ENCODE measurements around the gene CD2BP2.

DNA sequence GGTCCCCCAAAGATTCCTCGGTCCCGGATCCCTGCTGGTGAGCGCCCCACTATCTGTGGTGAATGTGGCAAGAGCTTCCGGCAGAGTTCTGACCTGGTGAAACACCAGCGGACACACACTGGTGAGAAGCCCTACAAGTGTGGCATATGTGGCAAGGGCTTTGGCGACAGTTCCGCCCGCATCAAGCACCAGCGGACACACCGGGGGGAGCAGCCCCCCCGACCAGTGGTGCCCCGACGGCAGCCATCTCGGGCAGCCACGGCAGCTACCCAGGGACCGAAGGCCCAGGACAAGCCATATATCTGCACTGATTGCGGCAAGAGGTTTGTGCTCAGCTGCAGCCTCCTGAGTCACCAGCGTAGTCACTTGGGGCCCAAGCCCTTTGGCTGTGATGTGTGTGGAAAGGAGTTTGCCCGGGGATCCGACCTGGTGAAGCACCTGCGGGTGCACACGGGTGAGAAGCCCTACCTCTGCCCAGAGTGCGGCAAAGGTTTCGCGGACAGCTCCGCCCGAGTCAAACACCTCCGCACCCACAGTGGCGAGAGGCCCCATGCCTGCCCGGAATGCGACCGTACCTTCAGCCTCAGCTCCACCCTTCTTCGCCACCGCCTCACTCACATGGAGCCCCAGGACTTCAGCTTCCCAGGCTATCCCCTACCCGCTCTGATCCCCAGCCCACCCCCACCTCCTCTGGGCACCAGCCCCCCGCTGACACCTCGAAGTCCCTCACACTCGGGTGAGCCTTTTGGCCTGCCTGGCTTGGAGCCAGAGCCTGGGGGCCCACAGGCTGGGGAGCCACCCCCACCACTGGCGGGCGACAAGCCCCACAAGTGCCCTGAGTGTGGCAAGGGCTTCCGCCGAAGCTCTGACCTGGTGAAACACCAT is 42.9 kb upstream of the CD2BP2 start:
- TF ChIP-seq CTCF (IDR thresholded peaks at IDR 0.05; ENCODE audit: low read depth, low read length, missing input control): no peak
- TF ChIP-seq REST (IDR thresholded peaks at IDR 0.05): no peak
- no peak for TF ChIP-seq TAF1 (conservative IDR thresholded peaks at IDR 0.05)
- no peak for TF ChIP-seq GABPA (IDR thresholded peaks at IDR 0.05 in 1 of 2, conservative IDR thresholded peaks at IDR 0.05 in 1 of 2)
- TF ChIP-seq ATF3 (IDR thresholded peaks at IDR 0.05): no peak
- TF ChIP-seq RAD21 (IDR thresholded peaks at IDR 0.05): no peak
- no peak for TF ChIP-seq MAX (IDR thresholded peaks at IDR 0.05)
- no peak for TF ChIP-seq SP1 (IDR thresholded peaks at IDR 0.05)
- TF ChIP-seq ZBTB33 (IDR thresholded peaks at IDR 0.05): no peak
- no peak for TF ChIP-seq RXRA (IDR thresholded peaks at IDR 0.05)
- no peak for TF ChIP-seq FOXA1 (IDR thresholded peaks at IDR 0.05)
- TF ChIP-seq HNF4G (IDR thresholded peaks at IDR 0.05): no peak
- no peak for TF ChIP-seq YY1 (IDR thresholded peaks at IDR 0.05)
- TF ChIP-seq EGR1 (IDR thresholded peaks at IDR 0.05; ENCODE audit: low read depth in 2 of 2): no peak

Measured in liver (tissue), 3 donors.